ENCODE results near the gene SIM1. TPM values are rescaled to one million over a fixed set of nuclear protein-coding genes. Genes with fewer than 3 reads are reported as not detected.

SIM1 gene
- total RNA-seq, 1 experiment from 2014 or later: not detected

DNA sequence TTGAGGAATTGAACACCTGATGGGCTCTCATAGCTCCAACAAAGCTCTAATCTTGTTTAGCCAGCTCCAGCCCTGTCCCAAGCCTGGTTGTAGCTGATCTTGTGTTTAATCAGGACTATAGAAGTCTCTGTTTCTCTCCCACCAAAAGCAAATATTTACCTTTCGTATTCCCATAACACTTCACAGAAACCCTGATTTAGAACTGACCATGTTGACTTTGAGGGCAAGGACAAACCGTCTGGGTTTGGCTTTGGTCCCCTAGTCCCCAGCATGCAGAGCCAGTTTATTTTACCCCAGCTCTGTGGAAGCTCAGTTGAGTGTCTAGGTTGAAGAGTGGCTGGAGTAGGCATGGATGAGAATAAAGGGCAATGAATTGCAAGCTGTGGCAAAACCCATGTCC is 18.0 kb upstream of the SIM1 start:
- Histone ChIP-seq H4K20me1 (ENCODE audit: low read length) (no peaks in the 10 kb centered on the region), H3K79me2 (ENCODE audit: low read length) (no peaks in the 10 kb centered on the region), H3K4me3 (ENCODE audit: low read length) (no peak overlapping the region), H3K9ac (ENCODE audit: low read length) (no peak overlapping the region), H3K27me3 (ENCODE audit: low read length) (no peaks in the 10 kb centered on the region), H3K4me2 (ENCODE audit: low read length) (no peak overlapping the region), H3K36me3 (ENCODE audit: low read depth, low read length) (no peaks in the 10 kb centered on the region), H3K9me2 (replicated peaks; ENCODE audit: low read length) (no peaks in the 10 kb centered on the region), H3K27ac (ENCODE audit: low read length) (no peak overlapping the region), H3K9me3 (ENCODE audit: low read length) (no peaks in the 10 kb centered on the region), H2AFZ (ENCODE audit: low read length) (no peak overlapping the region), H3F3A (ENCODE audit: low read length, unreplicated experiment) (no peaks in the 10 kb centered on the region), H3K4me1 (ENCODE audit: insufficient read depth, low read length) (no peaks in the 10 kb centered on the region)
- intact Hi-C loops (cut with micrococcal nuclease): loop anchor here (2.0 to 5.0 kb wide), 2 partner anchors 90 to 174 kb away; no protein-coding TSS in a partner anchor
- POLR2A ChIA-PET (ENCODE audit: unreplicated experiment): interaction anchor here (0.7 kb wide), 1 partner anchor 43 kb away, joined by 3 read pairs; no protein-coding TSS in a partner anchor
- CTCF ChIA-PET: no interaction called here
- DNase-seq: peak; percentile 26
- no peak for TF ChIP-seq EZH2 (IDR thresholded peaks at IDR 0.05; ENCODE audit: low read length, unreplicated experiment)
- TF ChIP-seq, protein P1, sequence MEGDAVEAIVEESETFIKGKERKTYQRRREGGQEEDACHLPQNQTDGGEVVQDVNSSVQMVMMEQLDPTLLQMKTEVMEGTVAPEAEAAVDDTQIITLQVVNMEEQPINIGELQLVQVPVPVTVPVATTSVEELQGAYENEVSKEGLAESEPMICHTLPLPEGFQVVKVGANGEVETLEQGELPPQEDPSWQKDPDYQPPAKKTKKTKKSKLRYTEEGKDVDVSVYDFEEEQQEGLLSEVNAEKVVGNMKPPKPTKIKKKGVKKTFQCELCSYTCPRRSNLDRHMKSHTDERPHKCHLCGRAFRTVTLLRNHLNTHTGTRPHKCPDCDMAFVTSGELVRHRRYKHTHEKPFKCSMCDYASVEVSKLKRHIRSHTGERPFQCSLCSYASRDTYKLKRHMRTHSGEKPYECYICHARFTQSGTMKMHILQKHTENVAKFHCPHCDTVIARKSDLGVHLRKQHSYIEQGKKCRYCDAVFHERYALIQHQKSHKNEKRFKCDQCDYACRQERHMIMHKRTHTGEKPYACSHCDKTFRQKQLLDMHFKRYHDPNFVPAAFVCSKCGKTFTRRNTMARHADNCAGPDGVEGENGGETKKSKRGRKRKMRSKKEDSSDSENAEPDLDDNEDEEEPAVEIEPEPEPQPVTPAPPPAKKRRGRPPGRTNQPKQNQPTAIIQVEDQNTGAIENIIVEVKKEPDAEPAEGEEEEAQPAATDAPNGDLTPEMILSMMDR (conservative IDR thresholded peaks at IDR 0.05; ENCODE audit: low read depth, low read length): no peak
- TF ChIP-seq EZH2phosphoT487 (IDR thresholded peaks at IDR 0.05; ENCODE audit: borderline replicate concordance, low read length): no peak
- no TSS peak for BruUV-seq (replicated peaks)
- peak; percentile 53 for ATAC-seq

- H3F3A ChIP-seq (ENCODE audit: low read length, unreplicated experiment): no peaks in the 10 kb centered on the region
- H3K79me2 ChIP-seq (ENCODE audit: low read length): no peaks in the 10 kb centered on the region
- no peaks in the 10 kb centered on the region for H4K20me1 ChIP-seq (ENCODE audit: low read length)
- intact Hi-C loops (cut with micrococcal nuclease): loop anchor here (1.0 to 10.0 kb wide), 5 partner anchors 93 to 372 kb away; no protein-coding TSS in a partner anchor
- H3K27ac ChIP-seq (ENCODE audit: low read length): no peak overlapping the region
- no TSS peak for BruUV-seq (replicated peaks)
- H3K9me3 ChIP-seq (ENCODE audit: low read length): no peaks in the 10 kb centered on the region
- CTCF ChIA-PET: no interaction called here
- H3K4me2 ChIP-seq (ENCODE audit: low read length): no peak overlapping the region
- DNase-seq (peak; percentile 65), ATAC-seq (peak; percentile 47; the same call in 1 of the 2 replicates)
- POLR2A ChIA-PET (ENCODE audit: unreplicated experiment): no interaction called here
- peaks cover 11% of the 10 kb centered on the region for H3K4me1 ChIP-seq (ENCODE audit: insufficient read depth, low read length)
- no peaks in the 10 kb centered on the region for H3K27me3 ChIP-seq (ENCODE audit: low read length)
- no peaks in the 10 kb centered on the region for H3K9me2 ChIP-seq (replicated peaks; ENCODE audit: low read length)
- no peak overlapping the region for H2AFZ ChIP-seq (ENCODE audit: low read length)
- H3K9ac ChIP-seq (ENCODE audit: low read length): no peak overlapping the region
- no peak overlapping the region for H3K4me3 ChIP-seq (ENCODE audit: low read length)
- TF ChIP-seq EZH2 (IDR thresholded peaks at IDR 0.05; ENCODE audit: low read length, unreplicated experiment): no peak
- TF ChIP-seq EZH2phosphoT487 (IDR thresholded peaks at IDR 0.05; ENCODE audit: borderline replicate concordance, low read length): no peak
- TF ChIP-seq, protein P1 (conservative IDR thresholded peaks at IDR 0.05; ENCODE audit: low read depth, low read length): peak; percentile 75
- H3K36me3 ChIP-seq (ENCODE audit: low read depth, low read length): no peaks in the 10 kb centered on the region
These were observed 14.7 kb upstream of the SIM1 start for GRCh38 chr6:100479179-100480035.

Measured in PC-3 (cell line).